Vagina (tissue), 2 donors: ENCODE measurements around the gene NPEPPS. TPM values are rescaled to one million over a fixed set of nuclear protein-coding genes. Genes with fewer than 3 reads are reported as not detected.

Experiments
- DNase-seq, 2 donors: peaks; one replicate each; pipeline ENCODE4 v3.0.0-alpha.2; 2017; ENCODE audit errors: extremely low spot score in 2 of 2
- H3K27ac ChIP-seq: fragments of 200-600 bp; sonication (generic); one replicate; pipeline ENCODE4 v1.5.1; 2019
- H3K27me3 ChIP-seq: fragments of 200-600 bp; sonication (generic); one replicate; pipeline ENCODE4 v1.5.1; 2019
- H3K36me3 ChIP-seq, 2 donors: fragments of 200-600 bp; sonication (generic); one replicate each; pipeline ENCODE4 v1.5.1; 2017 to 2019
- H3K4me1 ChIP-seq: fragments of 200-600 bp; sonication (generic); one replicate; pipeline ENCODE4 v1.5.1; 2019
- H3K4me3 ChIP-seq, 2 donors: fragments of 200-600 bp; sonication (generic); 1 replicate in 1 of 2; 2 replicates in 1 of 2; pipeline ENCODE4 v1.5.1; 2016 to 2019
- H3K9me3 ChIP-seq: fragments of 200-600 bp; sonication (generic); one replicate; pipeline ENCODE4 v1.5.1; 2019
- POLR2A ChIP-seq, 2 donors: fragments of 450-650 bp; IDR thresholded peaks; one replicate each; pipeline ENCODE4 v1.6.1; 2017; ENCODE audit warnings: antibody characterized with exemption in 2 of 2, mild to moderate bottlenecking in 2 of 2, moderate library complexity in 2 of 2
- POLR2AphosphoS5 ChIP-seq, 2 donors: sonication (generic); formaldehyde crosslinking; IDR thresholded peaks; one replicate each; pipeline ENCODE4 v1.9.0; 2017; ENCODE audit warnings: antibody characterized with exemption in 2 of 2, mild to moderate bottlenecking in 2 of 2, low read depth in 1 of 2; ENCODE audit not compliant: insufficient read depth in 1 of 2
- intact Hi-C: fragments of 100-400 bp; cut with DNase I; formaldehyde crosslinking; loops from one replicate; pipeline ENCODE4 v1.15.1; 2023
- total RNA-seq: library from RNA; depleted of rRNA; stranded (reverse); fragments of >200 nt; gene quantifications from one replicate; pipeline ENCODE4 v1.2.3, GENCODE V29; 2016
- TF ChIP-seq, protein P1 (sequence below), 3 experiments: fragments of 450-650 bp in 2 of 3; fragments of 200-600 bp in 1 of 3; sonication (generic) in 1 of 3; IDR thresholded peaks; one replicate each; pipeline ENCODE4 v1.5.1; 2017 to 2019; ENCODE audit warnings: antibody characterized with exemption in 3 of 3, mild to moderate bottlenecking in 2 of 3, moderate library complexity in 2 of 3

NPEPPS gene
- total RNA-seq, 1 donor from 2014 or later = 121 TPM

DNA sequence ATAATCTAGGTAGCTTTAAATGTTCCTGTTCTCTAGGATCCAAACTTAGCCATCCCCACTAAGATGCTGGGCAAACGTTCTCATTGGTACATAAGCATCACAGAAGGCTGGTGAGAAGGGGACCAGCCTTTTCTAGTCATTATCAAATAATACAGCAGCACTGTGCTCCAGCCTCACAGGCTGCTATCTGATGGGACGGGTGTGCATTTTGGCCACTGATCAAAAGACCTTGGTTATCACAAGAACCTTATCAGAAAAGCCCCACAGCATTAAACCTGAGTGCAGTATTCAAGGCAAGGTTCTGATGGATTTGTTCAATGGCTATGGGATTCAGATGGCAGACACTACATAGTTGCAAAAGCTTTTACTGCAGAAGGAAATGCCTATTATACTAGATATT, 99.7 kb downstream of the NPEPPS start:
- no peak overlapping the region for H3K27ac ChIP-seq
- TF ChIP-seq, protein P1, sequence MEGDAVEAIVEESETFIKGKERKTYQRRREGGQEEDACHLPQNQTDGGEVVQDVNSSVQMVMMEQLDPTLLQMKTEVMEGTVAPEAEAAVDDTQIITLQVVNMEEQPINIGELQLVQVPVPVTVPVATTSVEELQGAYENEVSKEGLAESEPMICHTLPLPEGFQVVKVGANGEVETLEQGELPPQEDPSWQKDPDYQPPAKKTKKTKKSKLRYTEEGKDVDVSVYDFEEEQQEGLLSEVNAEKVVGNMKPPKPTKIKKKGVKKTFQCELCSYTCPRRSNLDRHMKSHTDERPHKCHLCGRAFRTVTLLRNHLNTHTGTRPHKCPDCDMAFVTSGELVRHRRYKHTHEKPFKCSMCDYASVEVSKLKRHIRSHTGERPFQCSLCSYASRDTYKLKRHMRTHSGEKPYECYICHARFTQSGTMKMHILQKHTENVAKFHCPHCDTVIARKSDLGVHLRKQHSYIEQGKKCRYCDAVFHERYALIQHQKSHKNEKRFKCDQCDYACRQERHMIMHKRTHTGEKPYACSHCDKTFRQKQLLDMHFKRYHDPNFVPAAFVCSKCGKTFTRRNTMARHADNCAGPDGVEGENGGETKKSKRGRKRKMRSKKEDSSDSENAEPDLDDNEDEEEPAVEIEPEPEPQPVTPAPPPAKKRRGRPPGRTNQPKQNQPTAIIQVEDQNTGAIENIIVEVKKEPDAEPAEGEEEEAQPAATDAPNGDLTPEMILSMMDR (IDR thresholded peaks at IDR 0.05) = no peak
- TF ChIP-seq POLR2AphosphoS5 (IDR thresholded peaks at IDR 0.05; ENCODE audit: insufficient read depth in 1 of 2, low read depth in 1 of 2) (no peak), POLR2A (IDR thresholded peaks at IDR 0.05) (no peak)
- H3K27me3 ChIP-seq = no peaks in the 10 kb centered on the region
- intact Hi-C loops = no loop called here
- DNase-seq = no peak
- no peaks in the 10 kb centered on the region for H3K36me3 ChIP-seq
- H3K4me3 ChIP-seq = no peak overlapping the region
- no peaks in the 10 kb centered on the region for H3K9me3 ChIP-seq
- no peaks in the 10 kb centered on the region for H3K4me1 ChIP-seq

DNA sequence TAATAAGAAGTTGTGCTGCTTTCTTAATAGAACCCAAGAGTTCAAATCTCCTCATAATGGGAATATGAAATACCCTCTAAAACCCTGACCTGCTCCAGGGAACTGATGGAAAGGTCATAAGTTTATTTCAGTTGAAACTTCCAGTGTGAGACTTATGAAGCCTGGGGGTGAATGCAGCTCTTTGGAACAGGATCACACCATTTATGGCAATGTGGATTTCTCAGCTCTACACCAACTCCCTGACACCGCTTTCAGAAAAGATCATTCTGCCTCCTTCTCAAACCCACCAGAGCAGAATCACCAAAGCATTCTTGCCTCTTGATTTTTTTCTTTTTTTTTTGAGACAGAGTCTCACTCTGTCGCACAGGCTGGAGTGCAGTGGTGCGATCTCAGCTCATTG, 102.1 kb downstream of the NPEPPS start:
- intact Hi-C loops = no loop called here
- TF ChIP-seq, protein P1 (IDR thresholded peaks at IDR 0.05) = no peak
- no peak for TF ChIP-seq POLR2A (IDR thresholded peaks at IDR 0.05)
- no peak for TF ChIP-seq POLR2AphosphoS5 (IDR thresholded peaks at IDR 0.05; ENCODE audit: insufficient read depth in 1 of 2, low read depth in 1 of 2)
- Histone ChIP-seq H3K27ac (no peak overlapping the region), H3K4me1 (no peaks in the 10 kb centered on the region), H3K36me3 (no peaks in the 10 kb centered on the region), H3K27me3 (no peaks in the 10 kb centered on the region), H3K9me3 (no peaks in the 10 kb centered on the region), H3K4me3 (no peak overlapping the region)
- DNase-seq = no peak

DNA sequence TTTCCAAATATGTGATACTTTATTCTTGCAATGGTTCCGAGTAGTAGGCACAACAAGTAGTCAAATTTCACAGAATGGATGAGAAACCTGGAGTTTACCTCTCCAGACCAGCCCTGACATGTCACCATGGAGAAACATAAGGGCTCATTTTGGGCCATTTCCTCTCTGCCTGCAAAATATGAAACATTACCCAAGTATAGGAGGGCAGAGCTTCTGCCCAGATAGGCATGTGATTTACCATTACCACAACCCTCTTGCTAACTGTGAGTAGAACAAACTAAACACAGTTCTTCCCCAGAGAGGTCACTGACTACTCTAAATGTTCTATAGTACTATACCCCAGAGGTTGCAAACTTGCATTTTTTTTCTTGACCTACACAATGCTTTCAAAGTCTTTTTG, 103.1 kb downstream of the NPEPPS start:
- no peaks in the 10 kb centered on the region for H3K4me1 ChIP-seq
- no peak overlapping the region for H3K27ac ChIP-seq
- no peak overlapping the region for H3K4me3 ChIP-seq
- intact Hi-C loops = no loop called here
- DNase-seq = no peak
- no peaks in the 10 kb centered on the region for H3K27me3 ChIP-seq
- no peaks in the 10 kb centered on the region for H3K9me3 ChIP-seq
- H3K36me3 ChIP-seq = no peaks in the 10 kb centered on the region
- no peak for TF ChIP-seq POLR2A (IDR thresholded peaks at IDR 0.05)
- TF ChIP-seq POLR2AphosphoS5 (IDR thresholded peaks at IDR 0.05; ENCODE audit: insufficient read depth in 1 of 2, low read depth in 1 of 2) = no peak
- TF ChIP-seq, protein P1 (IDR thresholded peaks at IDR 0.05) = no peak

DNA sequence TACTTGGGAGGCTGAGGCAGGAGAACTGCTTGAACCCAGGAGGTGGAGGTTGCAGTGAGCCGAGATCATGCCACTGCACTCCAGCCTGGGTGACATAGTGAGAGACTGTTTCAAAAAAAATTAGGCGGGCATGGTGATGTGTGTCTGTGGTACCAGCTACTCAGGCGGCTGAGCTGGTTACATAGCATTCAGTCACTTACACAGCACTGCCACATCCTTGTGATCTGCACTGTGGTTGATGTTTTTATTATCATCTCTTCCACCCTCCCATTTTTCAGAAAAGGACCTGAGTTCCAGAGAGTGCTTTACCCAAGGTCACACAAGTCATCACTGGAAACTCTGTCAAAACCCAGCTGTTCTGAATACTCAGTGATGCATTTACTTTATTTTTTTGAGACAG, 104.0 kb downstream of the NPEPPS start:
- intact Hi-C loops = no loop called here
- H3K36me3 ChIP-seq = no peaks in the 10 kb centered on the region
- no peaks in the 10 kb centered on the region for H3K9me3 ChIP-seq
- TF ChIP-seq, protein P1 (IDR thresholded peaks at IDR 0.05) = no peak
- TF ChIP-seq POLR2A (IDR thresholded peaks at IDR 0.05) (no peak), POLR2AphosphoS5 (IDR thresholded peaks at IDR 0.05; ENCODE audit: insufficient read depth in 1 of 2, low read depth in 1 of 2) (no peak)
- H3K27ac ChIP-seq = no peak overlapping the region
- no peaks in the 10 kb centered on the region for H3K27me3 ChIP-seq
- H3K4me3 ChIP-seq = no peak overlapping the region
- DNase-seq = no peak
- H3K4me1 ChIP-seq = no peaks in the 10 kb centered on the region

DNA sequence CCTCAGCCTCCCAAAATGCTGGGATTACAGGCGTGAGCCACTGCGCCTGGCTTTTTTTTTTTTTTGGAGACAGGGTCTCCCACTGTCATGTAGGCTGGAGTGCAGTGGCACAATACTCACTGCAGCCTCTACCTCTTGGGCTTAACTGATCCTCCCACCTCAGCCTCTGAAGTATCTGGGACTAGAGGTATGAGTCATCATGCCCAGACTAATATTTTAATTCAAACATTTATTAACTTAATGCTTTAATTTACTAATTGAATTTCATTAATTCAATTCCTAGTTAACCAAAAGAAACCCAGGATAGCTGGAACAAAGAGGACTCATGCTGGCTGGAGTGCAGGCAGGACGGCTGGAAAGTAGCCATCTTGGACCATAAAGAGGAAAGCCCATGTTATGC, 104.8 kb downstream of the NPEPPS start:
- H3K9me3 ChIP-seq = no peaks in the 10 kb centered on the region
- H3K4me1 ChIP-seq = no peaks in the 10 kb centered on the region
- TF ChIP-seq, protein P1 (IDR thresholded peaks at IDR 0.05) = no peak
- DNase-seq = no peak
- intact Hi-C loops = no loop called here
- no peak overlapping the region for H3K4me3 ChIP-seq
- no peak overlapping the region for H3K27ac ChIP-seq
- no peaks in the 10 kb centered on the region for H3K36me3 ChIP-seq
- H3K27me3 ChIP-seq = no peaks in the 10 kb centered on the region
